HepG2 (cell line): ENCODE results near the gene TPRG1.

ENCODE experiments used
- HDAC6 ChIP-seq: fragments of 200-600 bp; sonication (generic); IDR thresholded peaks from 2 replicates; pipeline ENCODE4 v1.7.0; 2017; ENCODE audit warnings: mild to moderate bottlenecking, antibody characterized with exemption, low read length, low read depth
- NCOA2 ChIP-seq: sonication (generic); formaldehyde crosslinking; IDR thresholded peaks from 2 replicates; pipeline ENCODE4 v1.8.0; 2022; ENCODE audit warnings: inconsistent platforms
- PRDM15 ChIP-seq: sonication (generic); formaldehyde crosslinking; IDR thresholded peaks from 2 replicates; pipeline ENCODE4 v1.4.0; 2020; ENCODE audit warnings: missing genetic modification reagents
- ZNF7 ChIP-seq: IDR thresholded peaks from 2 replicates; pipeline ENCODE4 v1.6.1; 2016; ENCODE audit warnings: missing biosample characterization, missing genetic modification reagents
- TF ChIP-seq, protein P1 (sequence below): IDR thresholded peaks from 2 replicates; pipeline ENCODE4 v1.6.1; 2012; ENCODE audit warnings: low read depth, low read length, improper control_type of control experiment
- TF ChIP-seq, protein P2 (sequence below): sonication (generic); formaldehyde crosslinking; IDR thresholded peaks from one replicate; pipeline ENCODE4 v1.5.1; 2020; ENCODE audit warnings: mild to moderate bottlenecking, missing genetic modification reagents; ENCODE audit errors: not compliant biosample characterization
- TF ChIP-seq, protein P3 (sequence below): sonication (generic); formaldehyde crosslinking; IDR thresholded peaks from 2 replicates; pipeline ENCODE4 v1.4.0; 2020; ENCODE audit warnings: missing genetic modification reagents

DNA sequence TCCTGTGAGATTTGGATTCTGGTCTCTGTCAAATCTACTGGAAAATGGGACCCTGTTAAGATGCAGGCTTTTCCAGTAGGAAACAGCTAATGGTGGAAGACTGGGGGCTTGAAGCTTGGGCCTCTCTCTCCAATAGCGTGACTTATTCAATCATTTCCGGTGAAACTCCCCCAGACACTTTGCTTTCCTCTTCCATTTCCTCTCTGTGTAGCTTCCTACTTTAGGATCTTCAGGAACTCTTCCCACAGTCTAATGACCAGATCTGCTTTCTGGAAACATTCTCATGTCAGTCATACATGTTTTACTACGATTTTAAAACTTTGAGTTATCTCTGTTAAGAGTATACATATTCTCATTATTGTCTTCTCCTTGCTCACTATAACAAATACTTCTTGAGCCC, 28.0 kb upstream of the TPRG1 start:
- no peak for TF ChIP-seq NCOA2 (CRISPR knock-in tag)
- TF ChIP-seq, protein P1, sequence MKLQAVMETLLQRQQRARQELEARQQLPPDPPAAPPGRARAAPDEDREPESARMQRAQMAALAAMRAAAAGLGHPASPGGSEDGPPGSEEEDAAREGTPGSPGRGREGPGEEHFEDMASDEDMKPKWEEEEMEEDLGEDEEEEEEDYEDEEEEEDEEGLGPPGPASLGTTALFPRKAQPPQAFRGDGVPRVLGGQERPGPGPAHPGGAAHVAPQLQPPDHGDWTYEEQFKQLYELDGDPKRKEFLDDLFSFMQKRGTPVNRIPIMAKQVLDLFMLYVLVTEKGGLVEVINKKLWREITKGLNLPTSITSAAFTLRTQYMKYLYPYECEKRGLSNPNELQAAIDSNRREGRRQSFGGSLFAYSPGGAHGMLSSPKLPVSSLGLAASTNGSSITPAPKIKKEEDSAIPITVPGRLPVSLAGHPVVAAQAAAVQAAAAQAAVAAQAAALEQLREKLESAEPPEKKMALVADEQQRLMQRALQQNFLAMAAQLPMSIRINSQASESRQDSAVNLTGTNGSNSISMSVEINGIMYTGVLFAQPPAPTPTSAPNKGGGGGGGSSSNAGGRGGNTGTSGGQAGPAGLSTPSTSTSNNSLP = no peak
- TF ChIP-seq, protein P2, sequence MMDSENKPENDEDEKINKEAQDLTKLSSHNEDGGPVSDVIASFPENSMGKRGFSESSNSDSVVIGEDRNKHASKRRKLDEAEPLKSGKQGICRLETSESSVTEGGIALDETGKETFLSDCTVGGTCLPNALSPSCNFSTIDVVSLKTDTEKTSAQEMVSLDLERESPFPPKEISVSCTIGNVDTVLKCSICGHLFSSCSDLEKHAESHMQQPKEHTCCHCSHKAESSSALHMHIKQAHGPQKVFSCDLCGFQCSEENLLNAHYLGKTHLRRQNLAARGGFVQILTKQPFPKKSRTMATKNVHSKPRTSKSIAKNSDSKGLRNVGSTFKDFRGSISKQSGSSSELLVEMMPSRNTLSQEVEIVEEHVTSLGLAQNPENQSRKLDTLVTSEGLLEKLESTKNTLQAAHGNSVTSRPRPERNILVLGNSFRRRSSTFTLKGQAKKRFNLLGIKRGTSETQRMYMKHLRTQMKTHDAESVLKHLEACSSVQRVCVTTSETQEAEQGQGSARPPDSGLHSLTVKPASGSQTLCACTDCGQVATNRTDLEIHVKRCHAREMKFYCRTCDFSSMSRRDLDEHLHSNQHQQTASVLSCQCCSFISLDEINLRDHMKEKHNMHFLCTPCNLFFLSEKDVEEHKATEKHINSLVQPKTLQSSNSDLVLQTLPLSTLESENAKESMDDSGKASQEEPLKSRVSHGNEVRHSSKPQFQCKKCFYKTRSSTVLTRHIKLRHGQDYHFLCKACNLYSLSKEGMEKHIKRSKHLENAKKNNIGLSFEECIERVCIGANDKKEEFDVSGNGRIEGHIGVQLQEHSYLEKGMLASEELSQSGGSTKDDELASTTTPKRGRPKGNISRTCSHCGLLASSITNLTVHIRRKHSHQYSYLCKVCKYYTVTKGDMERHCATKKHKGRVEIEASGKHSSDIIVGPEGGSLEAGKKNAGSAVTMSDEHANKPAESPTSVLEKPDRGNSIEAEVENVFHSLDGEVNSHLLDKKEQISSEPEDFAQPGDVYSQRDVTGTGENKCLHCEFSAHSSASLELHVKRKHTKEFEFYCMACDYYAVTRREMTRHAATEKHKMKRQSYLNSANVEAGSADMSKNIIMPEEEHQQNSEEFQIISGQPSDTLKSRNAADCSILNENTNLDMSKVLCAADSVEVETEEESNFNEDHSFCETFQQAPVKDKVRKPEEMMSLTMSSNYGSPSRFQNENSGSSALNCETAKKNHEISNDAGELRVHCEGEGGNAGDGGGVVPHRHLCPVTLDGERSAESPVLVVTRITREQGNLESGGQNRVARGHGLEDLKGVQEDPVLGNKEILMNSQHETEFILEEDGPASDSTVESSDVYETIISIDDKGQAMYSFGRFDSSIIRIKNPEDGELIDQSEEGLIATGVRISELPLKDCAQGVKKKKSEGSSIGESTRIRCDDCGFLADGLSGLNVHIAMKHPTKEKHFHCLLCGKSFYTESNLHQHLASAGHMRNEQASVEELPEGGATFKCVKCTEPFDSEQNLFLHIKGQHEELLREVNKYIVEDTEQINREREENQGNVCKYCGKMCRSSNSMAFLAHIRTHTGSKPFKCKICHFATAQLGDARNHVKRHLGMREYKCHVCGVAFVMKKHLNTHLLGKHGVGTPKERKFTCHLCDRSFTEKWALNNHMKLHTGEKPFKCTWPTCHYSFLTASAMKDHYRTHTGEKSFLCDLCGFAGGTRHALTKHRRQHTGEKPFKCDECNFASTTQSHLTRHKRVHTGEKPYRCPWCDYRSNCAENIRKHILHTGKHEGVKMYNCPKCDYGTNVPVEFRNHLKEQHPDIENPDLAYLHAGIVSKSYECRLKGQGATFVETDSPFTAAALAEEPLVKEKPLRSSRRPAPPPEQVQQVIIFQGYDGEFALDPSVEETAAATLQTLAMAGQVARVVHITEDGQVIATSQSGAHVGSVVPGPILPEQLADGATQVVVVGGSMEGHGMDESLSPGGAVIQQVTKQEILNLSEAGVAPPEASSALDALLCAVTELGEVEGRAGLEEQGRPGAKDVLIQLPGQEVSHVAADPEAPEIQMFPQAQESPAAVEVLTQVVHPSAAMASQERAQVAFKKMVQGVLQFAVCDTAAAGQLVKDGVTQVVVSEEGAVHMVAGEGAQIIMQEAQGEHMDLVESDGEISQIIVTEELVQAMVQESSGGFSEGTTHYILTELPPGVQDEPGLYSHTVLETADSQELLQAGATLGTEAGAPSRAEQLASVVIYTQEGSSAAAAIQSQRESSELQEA = no peak
- TF ChIP-seq HDAC6 = no peak
- TF ChIP-seq, protein P3, sequence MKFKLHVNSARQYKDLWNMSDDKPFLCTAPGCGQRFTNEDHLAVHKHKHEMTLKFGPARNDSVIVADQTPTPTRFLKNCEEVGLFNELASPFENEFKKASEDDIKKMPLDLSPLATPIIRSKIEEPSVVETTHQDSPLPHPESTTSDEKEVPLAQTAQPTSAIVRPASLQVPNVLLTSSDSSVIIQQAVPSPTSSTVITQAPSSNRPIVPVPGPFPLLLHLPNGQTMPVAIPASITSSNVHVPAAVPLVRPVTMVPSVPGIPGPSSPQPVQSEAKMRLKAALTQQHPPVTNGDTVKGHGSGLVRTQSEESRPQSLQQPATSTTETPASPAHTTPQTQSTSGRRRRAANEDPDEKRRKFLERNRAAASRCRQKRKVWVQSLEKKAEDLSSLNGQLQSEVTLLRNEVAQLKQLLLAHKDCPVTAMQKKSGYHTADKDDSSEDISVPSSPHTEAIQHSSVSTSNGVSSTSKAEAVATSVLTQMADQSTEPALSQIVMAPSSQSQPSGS (CRISPR knock-in tag) = no peak
- no peak for TF ChIP-seq PRDM15
- no peak for TF ChIP-seq ZNF7
